ENCODE results near the gene PACSIN1.

PACSIN1 gene

GRCh38 chr6:34528996-34529664, 63.3 kb downstream of the PACSIN1 start:
- no peak for DNase-seq (ENCODE audit: low spot score)

DNA sequence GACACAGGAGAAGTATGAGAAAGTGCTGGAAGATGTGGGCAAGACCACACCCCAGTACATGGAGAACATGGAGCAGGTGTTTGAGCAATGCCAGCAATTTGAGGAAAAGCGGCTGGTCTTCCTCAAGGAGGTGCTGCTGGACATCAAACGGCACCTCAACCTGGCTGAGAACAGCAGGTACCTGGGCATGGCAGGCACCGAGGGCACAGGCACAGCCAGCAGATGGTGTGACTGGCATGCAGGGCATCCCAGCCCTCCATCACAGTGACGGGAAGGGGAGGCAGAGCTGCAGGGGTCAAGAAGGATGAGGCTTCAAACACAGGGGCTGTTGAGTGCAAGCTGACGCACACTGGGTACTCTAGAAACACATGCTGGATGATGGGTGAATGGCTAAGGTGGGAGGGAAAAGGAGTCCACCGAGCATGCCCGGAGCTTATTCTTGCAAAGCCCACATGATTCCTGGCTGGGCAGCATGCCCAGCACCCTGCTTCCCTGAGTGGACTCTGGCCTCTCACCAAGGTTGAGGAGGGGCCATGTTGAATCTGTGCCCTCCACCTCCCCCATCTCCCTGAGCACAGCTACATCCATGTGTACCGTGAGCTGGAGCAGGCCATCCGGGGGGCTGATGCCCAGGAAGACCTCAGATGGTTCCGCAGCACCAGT, 63.9 kb downstream of the PACSIN1 start:
- no peak for DNase-seq (ENCODE audit: low spot score)

DNA sequence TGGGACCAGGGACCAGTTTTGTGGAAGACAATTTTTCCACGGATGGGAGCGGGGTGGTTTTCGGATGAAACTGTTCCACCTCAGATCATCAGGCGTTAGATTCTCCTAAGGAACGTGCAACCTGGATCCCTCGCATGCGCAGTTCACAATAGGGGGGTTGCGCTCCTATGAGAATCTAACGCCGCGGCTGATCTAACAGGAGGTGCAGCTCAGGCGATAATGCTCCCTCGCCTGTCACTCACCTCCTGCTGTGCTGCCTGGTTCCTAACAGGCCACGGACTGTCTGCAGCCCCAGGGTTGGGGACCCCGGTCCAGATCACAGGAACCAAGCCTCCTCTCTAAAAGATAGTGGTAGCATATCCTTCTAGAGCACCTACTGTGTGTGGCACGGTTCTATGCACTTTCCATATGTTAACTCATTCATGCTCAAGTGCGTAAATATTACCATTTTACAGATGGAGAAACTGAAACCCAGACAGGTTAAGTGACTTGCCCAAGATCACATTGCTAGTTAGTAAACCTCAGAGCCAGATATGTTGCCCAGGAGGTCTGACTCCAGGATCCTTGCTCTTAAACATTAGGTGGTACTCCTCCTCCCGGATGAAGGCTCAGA, 65.0 kb downstream of the PACSIN1 start:
- no peak for DNase-seq (ENCODE audit: low spot score)

DNA sequence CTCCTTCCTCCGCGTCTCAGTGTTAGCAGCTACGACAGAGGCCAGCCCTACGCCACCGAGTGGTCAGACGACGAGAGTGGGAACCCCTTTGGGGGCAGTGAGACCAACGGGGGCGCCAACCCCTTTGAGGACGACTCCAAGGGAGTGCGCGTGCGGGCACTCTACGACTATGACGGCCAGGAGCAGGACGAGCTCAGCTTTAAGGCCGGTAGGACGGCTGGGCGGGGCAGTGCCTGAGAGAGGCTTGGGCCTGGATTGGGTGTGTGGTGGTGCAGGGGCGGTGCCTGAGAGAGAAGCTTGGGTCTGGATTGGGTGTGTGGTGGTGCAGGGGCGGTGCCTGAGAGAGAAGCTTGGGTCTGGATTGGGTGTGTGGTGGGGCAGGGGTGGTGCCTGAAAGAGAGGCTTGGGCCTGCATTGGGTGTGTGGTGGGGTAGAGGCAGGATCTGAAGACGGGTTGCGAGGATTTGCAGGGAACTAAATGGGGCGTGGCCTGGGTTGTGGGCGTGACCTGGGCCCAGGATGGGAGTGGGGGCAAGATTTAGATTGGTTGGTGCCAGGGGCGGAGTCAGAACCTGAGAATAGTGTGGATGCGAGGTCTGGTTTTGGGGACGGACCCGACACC, 65.8 kb downstream of the PACSIN1 start:
- DNase-seq (ENCODE audit: low spot score) = peak; percentile 74

- DNase-seq (ENCODE audit: low spot score) = no peak
Observed at GRCh38 chr6:34532230-34532629, 66.4 kb downstream of the PACSIN1 start.

GRCh38 chr6:34534146-34534545, 68.3 kb downstream of the PACSIN1 start:
- DNase-seq (ENCODE audit: low spot score) = no peak

DNA sequence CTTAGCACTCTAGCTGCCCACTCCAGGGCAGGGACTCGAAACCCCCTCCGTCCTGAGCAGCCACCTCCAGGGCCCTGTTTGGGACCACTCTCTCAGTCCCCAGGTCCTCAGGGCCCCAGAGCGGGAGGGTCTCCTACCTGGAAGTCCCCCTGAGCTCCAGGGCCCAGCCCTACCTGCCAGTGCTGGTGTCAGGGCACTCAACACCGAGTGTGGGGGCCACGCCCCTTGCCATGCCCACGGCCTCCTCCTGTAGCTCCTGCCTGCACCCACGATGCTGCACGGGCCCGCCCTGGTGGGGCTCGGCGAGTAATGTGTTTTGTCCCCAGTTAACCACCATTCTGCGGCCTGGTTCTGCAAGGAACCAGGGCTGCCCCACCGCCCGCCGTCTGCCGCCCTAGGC, 68.8 kb downstream of the PACSIN1 start:
- no peak for DNase-seq (ENCODE audit: low spot score)

DNA sequence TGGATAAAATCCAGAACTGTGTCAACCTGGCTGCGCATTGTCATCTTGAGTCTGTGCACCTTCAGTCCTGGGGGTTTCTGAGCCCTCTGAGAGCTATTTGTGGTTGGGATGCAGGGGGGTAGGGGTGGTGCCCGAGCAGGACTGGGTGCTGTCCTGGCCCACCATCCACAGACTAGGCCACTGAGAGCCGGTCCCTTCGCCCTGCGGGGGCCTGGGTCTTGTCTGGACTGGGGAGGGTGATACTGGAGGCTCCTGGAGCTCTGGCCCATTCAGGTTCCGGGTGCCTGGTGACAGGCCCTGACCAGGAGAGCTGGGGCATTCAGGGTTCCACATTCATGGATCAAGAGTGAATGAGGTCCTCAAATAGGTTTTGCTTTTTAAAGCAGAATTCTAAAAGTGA, 69.3 kb downstream of the PACSIN1 start:
- no peak for DNase-seq (ENCODE audit: low spot score)

- DNase-seq (ENCODE audit: low spot score) = no peak
Observed at GRCh38 chr6:34535646-34536045, 69.8 kb downstream of the PACSIN1 start.

DNA sequence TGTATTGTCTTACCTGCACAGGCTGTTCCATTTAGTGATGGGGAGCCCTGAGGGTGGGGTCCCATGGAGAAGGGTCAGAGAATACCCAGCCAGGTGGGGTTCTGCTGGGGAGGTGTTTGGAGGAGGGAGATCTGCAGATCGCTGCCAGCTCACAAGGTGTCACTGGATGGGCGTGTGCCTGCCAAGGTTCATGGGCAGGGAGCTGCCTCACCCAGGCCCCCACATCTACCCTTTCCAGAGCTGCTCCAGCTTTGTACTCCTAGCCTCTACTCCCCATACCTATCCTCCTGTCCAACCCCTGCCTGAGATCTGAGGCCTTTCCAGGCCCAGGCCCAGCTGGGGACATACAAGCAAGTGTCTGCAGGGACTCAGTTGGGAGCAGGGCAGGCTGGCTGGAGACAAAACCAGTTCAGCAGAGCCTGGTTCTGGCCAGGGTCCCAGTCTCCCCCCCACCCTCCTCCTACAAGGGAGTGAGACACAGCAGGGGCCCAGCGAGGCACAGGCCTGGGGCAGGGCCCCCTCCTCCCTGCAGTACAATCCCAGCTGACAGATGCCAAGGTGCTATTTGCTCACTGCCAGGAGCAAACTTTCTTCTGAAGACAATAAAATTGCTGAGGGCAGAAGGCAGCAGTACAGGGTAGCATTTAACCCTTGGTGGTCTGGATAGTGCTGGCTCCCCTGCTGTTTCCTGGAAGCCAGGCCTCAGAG, 70.5 kb downstream of the PACSIN1 start:
- DNase-seq (ENCODE audit: low spot score) = no peak

DNA sequence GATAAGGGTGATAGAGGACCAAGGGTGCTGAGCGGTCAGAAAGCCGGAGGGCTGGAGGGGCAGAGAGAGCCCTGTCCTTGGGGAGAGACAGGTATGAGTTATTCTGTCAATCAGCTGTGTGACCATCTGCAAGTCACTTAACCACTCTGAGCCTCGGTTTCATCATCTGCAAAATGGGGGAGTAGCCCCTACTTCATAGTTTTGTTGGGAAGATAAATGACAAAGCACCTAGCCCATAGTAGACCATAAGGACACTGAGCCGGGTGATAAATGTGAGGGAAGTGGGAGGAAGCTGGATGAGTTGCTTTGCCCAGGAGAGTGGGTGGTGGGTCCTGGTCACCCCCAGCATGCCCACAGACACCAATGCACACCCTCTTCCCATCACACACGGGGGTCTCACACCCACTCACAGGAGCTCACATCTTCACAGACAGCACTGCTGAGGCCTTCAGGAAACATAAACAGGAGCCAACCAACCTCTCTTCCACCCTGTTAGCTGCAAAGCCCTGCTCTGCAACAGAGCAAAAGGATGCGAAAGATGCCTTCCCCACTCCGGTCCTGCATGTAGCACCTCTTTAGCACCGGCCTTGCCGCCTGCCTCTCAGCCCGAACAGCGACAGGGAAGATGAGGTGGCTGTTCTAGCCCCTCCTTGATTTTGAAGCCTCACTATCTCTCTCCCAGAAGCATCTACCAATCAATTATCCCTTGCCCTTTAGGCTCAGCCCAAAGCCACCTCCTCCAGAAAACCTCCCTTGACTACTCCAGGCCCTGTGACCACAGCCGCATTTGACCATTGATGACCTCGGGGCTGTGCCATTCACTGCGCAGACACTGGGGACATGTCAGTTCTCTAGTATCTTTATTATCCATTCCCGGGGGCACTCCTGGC, 71.3 kb downstream of the PACSIN1 start:
- no peak for DNase-seq (ENCODE audit: low spot score)

DNA sequence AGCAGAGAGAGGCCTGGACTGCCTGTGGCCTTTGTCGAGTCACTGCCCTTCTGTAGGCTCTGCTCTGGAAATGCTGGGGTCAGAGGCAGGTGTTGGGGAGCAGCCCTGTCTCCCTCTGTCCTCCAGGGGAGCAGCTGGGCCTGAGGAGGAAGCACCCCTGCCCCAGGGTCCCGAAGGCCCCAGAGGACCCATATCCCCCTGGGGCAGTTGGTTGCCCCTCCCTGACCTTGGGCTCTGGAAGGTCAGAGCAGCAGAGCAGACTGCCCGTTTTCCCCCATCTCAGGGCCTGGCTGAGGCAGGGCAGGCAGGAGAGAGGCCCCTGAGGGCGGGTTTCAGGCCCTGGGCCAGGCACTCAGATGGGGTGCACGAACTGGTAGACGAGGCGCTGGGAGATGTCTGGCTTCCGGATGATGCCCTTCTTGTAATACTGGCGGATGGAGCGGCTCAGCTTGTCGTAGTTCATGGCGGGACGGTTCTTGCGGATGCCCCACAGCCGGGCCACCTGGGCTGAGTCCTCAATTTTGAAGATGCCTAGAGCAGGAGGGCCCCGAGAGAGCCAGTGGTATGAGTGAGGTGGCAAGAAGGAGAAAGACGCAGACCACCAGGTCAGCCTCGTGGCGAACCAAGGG, 72.2 kb downstream of the PACSIN1 start:
- no peak for DNase-seq (ENCODE audit: low spot score)

- DNase-seq (ENCODE audit: low spot score) = no peak
Observed at GRCh38 chr6:34538581-34538980, 72.7 kb downstream of the PACSIN1 start.

GRCh38 chr6:34539181-34539580, 73.3 kb downstream of the PACSIN1 start:
- DNase-seq (ENCODE audit: low spot score) = no peak

GRCh38 chr6:34540222-34540621, 74.3 kb downstream of the PACSIN1 start:
- DNase-seq (ENCODE audit: low spot score) = no peak

DNA sequence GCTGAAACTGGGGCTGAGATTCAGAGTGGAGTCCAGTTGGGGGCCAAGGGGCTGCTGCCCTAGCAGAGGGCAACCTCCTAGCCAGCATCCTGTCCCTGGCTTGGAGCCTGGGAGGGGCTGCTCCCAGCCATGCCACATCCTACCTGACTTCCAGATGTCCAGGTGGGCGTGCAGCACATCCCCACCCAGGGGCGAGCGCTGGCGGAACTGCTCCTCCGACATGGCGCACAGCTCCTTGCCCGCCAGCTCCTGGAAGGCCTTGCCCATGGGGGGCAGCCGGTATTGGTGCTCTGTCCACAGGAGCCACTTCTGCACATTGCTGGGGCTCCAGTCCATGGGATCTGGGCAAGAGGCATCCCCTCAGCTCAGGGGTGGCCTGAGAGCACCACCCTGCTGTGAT, 75.0 kb downstream of the PACSIN1 start:
- DNase-seq (ENCODE audit: low spot score) = no peak

DNA sequence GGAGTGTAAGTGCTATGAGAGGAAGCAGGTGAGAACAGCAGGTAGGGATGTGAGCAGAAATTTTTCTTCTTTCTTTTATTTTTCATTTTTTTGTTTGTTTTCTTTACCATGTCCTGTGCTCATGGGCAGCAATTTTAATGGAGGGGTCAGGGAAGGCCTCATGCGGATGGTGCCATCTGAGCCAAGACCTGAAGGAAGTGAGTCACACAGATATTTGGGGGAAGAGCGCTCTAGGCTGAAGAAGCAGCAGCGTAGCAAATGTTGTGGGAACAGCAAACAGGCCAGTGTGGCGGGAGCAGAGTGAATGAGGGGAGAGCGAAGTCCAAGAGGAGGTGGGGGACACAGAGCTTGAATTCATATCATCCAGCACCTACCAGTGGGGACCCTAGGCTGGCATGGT, 77.5 kb downstream of the PACSIN1 start:
- no peak for DNase-seq (ENCODE audit: low spot score)

DNA sequence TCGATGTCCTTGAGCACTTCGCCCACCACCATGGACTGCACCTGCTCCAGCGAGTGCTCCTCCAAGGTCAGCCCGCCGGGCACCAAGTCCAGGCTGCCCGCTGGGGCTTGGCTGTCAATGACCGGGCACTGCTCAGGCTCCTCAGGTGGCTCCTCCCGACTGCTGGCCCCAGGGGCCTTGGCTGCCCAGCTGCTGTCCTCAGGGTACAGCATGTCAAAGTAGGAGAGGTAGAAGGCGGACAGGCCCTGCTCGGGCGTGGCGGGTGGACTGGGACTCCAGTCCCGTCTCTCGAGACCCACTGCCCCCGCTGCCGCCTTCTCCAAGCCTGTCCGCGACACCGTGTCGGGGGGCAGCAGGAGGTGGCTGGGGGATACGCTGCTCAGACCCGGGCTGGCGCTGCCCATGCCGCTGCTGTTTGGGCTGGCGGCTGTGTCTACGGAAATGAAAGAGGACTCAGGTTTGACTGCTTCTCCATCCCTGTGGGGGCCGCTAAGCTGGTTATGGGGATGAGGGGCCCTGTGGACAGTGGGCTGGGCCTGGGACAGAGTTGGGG, 78.3 kb downstream of the PACSIN1 start:
- no peak for DNase-seq (ENCODE audit: low spot score)

- no peak for DNase-seq (ENCODE audit: low spot score)
Observed at GRCh38 chr6:34544776-34545471, 79.0 kb downstream of the PACSIN1 start.

Measured in left forelimb (tissue), 1 donor.